ACC112 (cell line): ENCODE results near the gene RASSF5.
"Not testable (repeated sequence)": the region's sequence is repeated elsewhere in the genome, so short reads cannot be mapped to it uniquely, and the experiment has no call there.

Experiments used
- H2AFZ ChIP-seq: fragments of 200-600 bp; sonication (generic); one replicate; pipeline ENCODE4 v1.6.0; 2017; ENCODE audit warnings: antibody characterized with exemption, low read length; ENCODE audit not compliant: unreplicated experiment
- H3K27ac ChIP-seq: fragments of 200-600 bp; sonication (generic); 2 replicates; pipeline ENCODE4 v1.5.1; 2014; ENCODE audit warnings: low read depth, mild to moderate bottlenecking, antibody characterized with exemption, low read length, moderate library complexity
- H3K27me3 ChIP-seq: fragments of 200-600 bp; sonication (generic); 2 replicates; pipeline ENCODE4 v1.6.1; 2014; ENCODE audit warnings: mild to moderate bottlenecking, antibody characterized with exemption, low read length, moderate library complexity, mixed read lengths; ENCODE audit not compliant: insufficient read depth
- H3K36me3 ChIP-seq: fragments of 200-600 bp; sonication (generic); 2 replicates; pipeline ENCODE4 v1.6.1; 2016; ENCODE audit warnings: mild to moderate bottlenecking, antibody characterized with exemption, low read length, moderate library complexity, mixed read lengths; ENCODE audit not compliant: insufficient read depth
- H3K4me1 ChIP-seq: fragments of 200-600 bp; sonication (generic); one replicate; pipeline ENCODE4 v1.6.1; 2016; ENCODE audit warnings: low read length, mixed read lengths; ENCODE audit not compliant: insufficient read depth, unreplicated experiment, control insufficient read depth
- H3K4me3 ChIP-seq: fragments of 200-600 bp; sonication (generic); 2 replicates; pipeline ENCODE4 v1.5.1; 2014; ENCODE audit warnings: mild to moderate bottlenecking, low read depth, low read length
- H3K79me2 ChIP-seq: fragments of 200-600 bp; sonication (generic); one replicate; pipeline ENCODE4 v1.6.0; 2016; ENCODE audit warnings: low read length; ENCODE audit not compliant: control insufficient read depth, unreplicated experiment, insufficient read depth

Gene RASSF5

DNA sequence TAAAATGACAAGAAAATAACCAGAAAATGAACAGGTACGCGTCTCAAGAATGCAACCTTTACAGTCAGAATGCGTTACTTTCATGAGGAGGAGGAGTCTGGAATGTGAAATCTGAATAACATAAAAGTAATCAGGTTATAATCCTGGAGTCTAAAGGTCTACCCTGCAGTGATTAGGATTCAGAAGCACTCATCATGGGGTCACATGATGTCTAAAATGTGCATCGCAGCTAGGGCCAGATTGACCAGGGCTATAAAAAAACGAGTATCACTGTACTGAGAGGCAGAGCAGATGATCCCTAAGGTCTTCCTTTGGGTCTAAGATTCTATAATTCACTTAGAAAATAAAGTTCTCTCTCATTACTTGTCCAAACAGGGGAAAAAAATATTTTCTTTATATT, 97.5 kb downstream of the RASSF5 start:
- Histone ChIP-seq H3K4me3 (no peak overlapping the region), H3K27me3 (no peaks in the 10 kb centered on the region), H2AFZ (no peak overlapping the region), H3K27ac (no peak overlapping the region), H3K79me2 (no peaks in the 10 kb centered on the region), H3K36me3 (peaks cover 24% of the 10 kb centered on the region), H3K4me1 (no peaks in the 10 kb centered on the region)

DNA sequence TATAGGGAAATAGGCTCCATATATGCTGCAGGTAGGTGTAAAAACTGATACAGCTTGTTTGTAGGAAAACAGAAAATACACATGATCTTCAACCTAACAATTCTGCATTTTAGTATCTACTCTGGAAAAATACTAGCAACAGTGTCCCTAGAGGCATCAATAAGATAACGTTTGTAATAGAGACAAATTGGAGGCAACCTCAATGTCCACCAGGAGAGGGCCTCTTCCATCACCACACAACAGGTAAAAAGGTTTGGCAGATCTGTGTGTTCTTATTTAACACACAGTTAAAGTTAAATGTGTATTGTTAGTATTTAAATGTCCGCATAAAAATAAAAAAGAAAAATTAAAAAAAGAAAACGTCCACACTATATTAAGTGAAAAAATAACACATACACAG, 99.5 kb downstream of the RASSF5 start:
- peaks cover 24% of the 10 kb centered on the region for H3K36me3 ChIP-seq
- H3K79me2 ChIP-seq, result peaks cover 13% of the 10 kb centered on the region
- H3K4me1 ChIP-seq, result peaks cover 7% of the 10 kb centered on the region
- no peak overlapping the region for H3K4me3 ChIP-seq
- H3K27me3 ChIP-seq, result no peaks in the 10 kb centered on the region
- H2AFZ ChIP-seq, result no peak overlapping the region
- H3K27ac ChIP-seq, result no peak overlapping the region

DNA sequence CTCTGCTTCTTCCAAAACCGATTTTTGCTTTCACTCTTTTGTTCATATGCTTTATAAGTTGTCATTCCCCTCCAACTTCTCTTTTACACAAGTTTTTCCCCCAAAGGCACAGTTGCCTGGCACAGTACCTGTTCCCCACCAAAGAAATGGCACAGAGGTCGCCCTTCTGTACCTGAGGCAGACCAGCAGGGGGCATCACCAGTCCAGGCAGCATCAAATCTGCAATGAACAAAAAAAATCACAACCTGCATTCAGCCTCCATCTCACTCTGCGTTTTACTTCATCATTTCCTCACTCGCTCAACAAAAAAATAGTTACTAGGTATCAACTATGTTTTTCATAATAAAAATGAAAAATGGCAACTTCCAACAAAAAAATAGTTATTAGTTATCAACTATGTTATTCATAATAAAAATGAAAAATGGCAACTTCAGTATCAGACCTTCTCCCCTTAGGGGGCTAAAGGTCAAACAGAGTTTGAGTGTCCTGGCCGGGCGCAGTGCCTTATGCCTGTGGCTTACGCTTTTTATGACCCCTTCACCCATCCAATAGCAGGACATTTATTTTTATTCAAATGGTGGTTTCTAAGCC, 100.9 kb downstream of the RASSF5 start:
- H2AFZ ChIP-seq, result no peak overlapping the region
- H3K4me3 ChIP-seq, result no peak overlapping the region
- H3K36me3 ChIP-seq, result peaks cover 18% of the 10 kb centered on the region
- no peak overlapping the region for H3K27ac ChIP-seq
- no peaks in the 10 kb centered on the region for H3K27me3 ChIP-seq
- peaks cover 7% of the 10 kb centered on the region for H3K4me1 ChIP-seq
- H3K79me2 ChIP-seq, result peaks cover 15% of the 10 kb centered on the region

DNA sequence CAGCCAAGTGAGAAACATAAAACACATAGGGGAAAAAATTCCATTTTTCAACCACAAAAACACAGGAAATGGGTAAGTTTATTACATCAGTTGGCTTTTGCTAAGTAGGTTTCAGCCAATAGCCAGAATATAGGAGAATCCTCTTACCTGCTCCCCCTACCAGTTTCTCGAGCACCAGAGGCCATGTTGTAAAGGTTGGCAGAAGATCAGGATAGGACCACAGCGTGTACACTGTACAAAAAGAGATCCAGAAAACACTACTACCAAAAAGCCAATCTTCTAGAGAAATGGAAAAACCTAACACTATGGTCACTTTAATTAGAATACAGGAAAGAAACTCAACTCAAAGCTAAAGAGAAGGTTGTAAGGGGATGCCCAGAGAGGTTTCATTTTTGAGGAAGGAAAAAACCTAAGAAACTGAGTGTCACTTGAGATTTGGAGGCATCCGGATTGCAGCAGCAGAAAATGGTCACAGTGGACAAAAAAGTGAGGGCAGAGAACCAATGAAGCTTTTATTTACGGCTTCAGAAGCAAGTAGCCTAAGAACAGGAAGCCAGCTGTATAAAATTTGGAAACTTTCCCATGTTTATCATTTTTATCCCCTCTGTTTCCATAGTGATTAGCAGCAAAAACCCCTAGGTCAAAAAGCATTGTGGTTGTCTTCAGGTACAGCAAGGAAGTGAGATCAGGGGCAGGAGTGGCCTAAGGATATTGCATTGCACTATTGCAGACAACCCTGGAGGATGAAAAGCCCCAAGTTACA, 102.1 kb downstream of the RASSF5 start:
- no peak overlapping the region for H3K4me3 ChIP-seq
- peaks cover 7% of the 10 kb centered on the region for H3K4me1 ChIP-seq
- H3K27me3 ChIP-seq, result no peaks in the 10 kb centered on the region
- H3K79me2 ChIP-seq, result peaks cover 15% of the 10 kb centered on the region
- H3K36me3 ChIP-seq, result peaks cover 16% of the 10 kb centered on the region
- H3K27ac ChIP-seq, result peak overlapping the region; percentile 7; the same call in 1 of the 2 replicates
- no peak overlapping the region for H2AFZ ChIP-seq

DNA sequence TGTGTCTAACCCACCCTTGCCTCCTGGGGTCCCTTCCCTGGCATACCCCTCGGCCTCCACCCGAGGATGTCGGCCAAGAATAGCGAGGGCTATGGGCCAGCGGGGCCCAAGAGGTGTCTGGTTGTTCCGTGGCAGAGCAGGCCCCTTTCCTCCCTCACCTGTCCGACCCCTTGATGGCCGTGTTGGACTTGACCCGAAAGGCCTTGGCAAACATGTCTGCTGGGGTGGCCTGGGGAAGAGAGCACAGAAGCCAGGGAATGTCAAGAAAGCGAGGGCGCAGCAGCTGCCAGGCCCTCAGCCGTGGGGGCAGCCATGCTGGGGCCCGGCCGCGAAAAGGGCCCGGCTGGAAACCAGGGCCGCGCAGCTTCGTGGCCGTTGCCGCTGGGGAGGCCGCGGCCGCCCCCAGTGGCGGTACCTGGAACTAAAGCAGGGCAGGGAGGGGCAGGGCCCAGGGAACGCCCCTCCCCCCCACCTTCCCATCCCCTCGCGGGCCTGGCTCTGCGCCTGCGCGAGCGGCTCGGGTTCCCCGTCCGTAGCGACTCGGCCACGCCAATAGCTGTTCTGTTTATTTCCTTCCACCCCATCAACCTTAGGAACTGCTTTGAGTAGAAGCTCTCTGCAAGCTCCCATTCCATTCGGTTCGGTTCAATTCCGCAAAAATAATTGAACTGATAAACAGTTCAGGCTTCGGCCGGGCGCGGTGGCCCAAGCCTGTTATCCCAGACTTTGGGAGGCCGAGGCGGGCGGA, 105.0 kb downstream of the RASSF5 start, which contains the start of gene EIF2D:
TSS of gene EIF2D (minus strand) at position 337 of the 748 bp plus-strand sequence. CDS start at position 214, 123 bp downstream.
- peaks cover 15% of the 10 kb centered on the region for H3K79me2 ChIP-seq
- peak within 1 kb of the TSS; percentile 86 for H2AFZ ChIP-seq
- peak within 1 kb of the TSS; percentile 87 for H3K4me3 ChIP-seq
- no peaks in the 10 kb centered on the region for H3K36me3 ChIP-seq
- peaks cover 7% of the 10 kb centered on the region for H3K4me1 ChIP-seq
- H3K27me3 ChIP-seq, result no peaks in the 10 kb centered on the region
- peak within 1 kb of the TSS; percentile 71 for H3K27ac ChIP-seq

DNA sequence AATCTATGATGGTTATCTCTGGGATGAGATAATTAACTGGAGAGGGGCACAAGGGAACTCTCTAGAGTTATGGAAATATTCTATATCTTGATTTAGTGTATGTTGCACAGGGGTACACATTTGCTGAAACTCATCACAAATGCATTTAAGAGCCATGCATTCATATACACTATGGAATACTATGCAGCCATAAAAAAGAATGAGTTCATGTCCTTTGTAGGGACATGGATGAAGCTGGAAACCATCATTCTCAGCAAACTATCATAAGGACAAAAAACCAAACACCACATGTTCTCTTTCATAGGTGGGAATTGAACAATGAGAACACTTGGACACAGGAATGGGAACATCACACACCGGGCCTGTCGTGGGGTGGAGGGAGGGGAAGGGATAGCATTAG, 119.1 kb downstream of the RASSF5 start:
- H3K36me3 ChIP-seq, result not testable (repeated sequence)

DNA sequence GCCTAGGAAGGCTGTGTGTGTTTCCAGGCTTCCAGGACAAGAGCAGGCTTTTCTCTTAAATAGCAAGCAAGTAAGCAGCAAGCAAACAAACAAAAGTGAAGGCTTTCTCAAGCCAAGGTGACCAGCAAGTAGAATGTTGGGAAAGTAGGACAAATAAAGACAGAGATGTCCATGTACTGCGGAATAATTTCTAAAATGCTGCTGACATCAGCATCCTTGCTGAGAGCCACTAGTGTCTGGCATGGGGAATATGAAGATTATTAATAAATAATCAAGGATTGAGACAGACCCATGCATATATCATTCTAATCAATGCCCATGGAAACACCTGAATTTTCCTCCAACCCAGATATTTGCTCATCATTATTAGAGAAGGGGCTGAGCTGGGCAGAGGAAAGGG, 121.6 kb downstream of the RASSF5 start:
- Histone ChIP-seq H3K4me1 (peaks cover 10% of the 10 kb centered on the region), H3K36me3 (no peaks in the 10 kb centered on the region), H3K4me3 (no peak overlapping the region), H3K27me3 (no peaks in the 10 kb centered on the region), H3K27ac (no peak overlapping the region), H3K79me2 (no peaks in the 10 kb centered on the region), H2AFZ (no peak overlapping the region)

More for the DNA sequence above, 119.1 kb downstream of the RASSF5 start:
- H3K4me1 ChIP-seq, H3K4me3 ChIP-seq, H3K27ac ChIP-seq, H3K79me2 ChIP-seq, H3K27me3 ChIP-seq, H2AFZ ChIP-seq: not testable (repeated sequence)

DNA sequence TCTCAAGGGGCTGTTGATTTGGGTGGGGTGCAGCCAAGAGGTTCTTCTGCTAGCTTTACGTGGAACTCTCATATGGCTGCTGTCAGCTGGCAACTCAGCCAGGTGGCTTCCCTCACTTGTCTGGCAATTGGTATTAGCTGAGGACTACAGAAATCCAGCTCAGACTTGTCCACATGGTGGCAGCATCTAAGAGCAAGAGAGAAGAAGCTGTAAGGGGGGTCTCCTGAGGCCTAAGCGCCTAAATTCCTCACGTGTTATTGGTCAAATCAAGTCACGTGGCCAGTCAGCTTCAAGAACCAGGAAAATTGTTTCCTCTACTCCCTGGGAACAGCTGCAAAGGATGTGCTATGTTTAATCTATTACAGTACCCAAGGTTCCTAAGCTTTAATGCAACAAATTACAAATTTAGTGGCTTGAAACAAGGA, 123.8 kb downstream of the RASSF5 start:
- H3K79me2 ChIP-seq, result peaks cover 7% of the 10 kb centered on the region
- no peak overlapping the region for H3K27ac ChIP-seq
- peaks cover 17% of the 10 kb centered on the region for H3K4me1 ChIP-seq
- H3K36me3 ChIP-seq, result no peaks in the 10 kb centered on the region
- H3K27me3 ChIP-seq, result no peaks in the 10 kb centered on the region
- no peak overlapping the region for H3K4me3 ChIP-seq
- H2AFZ ChIP-seq, result peak overlapping the region; percentile 20

DNA sequence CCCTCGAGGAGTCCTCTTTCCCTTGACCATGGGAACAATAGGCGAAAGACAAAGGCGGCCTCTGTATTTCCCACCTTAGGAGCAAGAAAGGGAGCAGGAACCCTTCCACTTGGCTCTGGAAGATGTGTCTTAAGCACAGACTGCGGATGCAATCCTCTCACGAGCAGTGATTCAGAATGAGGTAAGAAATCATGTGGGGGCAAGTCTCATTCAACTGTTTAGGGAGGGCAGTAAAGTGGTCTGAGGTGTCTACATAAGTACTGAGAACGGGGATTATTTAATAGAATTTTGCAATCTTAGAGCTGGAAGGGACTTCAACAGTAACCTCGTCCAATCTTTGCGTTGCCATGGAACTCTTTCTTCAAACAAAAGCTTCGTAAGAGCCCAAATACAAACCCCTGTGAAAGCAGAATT, 126.4 kb downstream of the RASSF5 start:
- H2AFZ ChIP-seq, result peak overlapping the region; percentile 61
- peaks cover 34% of the 10 kb centered on the region for H3K4me1 ChIP-seq
- H3K27ac ChIP-seq, result peak overlapping the region; percentile 90
- peak overlapping the region; percentile 6 for H3K4me3 ChIP-seq
- no peaks in the 10 kb centered on the region for H3K27me3 ChIP-seq
- no peaks in the 10 kb centered on the region for H3K36me3 ChIP-seq
- peaks cover 23% of the 10 kb centered on the region for H3K79me2 ChIP-seq

DNA sequence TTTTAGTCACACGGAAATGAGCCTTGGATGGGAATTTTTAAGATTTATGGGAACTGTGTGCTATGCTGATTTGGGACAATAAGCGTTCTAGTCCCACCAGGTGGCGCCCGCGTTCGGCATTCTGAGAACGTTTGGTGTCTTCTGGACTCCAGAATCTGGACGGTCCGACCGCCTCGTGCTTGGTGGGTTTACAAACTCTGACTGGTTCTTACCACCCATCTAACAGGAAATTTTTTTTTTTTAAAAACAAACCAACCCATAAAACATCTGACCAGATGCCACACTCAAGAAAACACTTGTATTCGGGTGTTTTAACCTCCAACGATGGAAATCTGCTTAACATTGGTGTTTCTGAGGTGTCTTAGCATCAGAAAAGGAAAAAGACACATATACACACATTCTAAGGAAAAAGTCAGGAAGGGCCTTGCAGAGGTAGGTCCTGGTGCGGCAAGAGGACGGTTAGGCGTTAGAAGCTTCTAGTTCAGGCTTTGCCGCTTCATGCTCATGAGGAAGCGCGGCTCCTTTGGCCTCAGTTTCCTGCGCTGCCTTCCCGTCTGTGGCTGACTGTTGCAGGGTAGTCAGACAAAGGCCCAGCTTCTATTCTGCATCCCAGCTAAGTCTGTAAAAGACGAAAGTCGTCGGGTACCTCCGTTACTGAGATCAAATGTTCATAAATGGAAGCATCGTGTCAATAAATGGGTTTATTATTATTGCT, 127.2 kb downstream of the RASSF5 start:
- peak overlapping the region; percentile 90 for H3K27ac ChIP-seq
- no peaks in the 10 kb centered on the region for H3K27me3 ChIP-seq
- H3K4me3 ChIP-seq, result peak overlapping the region; percentile 89
- H3K4me1 ChIP-seq, result peaks cover 42% of the 10 kb centered on the region
- no peaks in the 10 kb centered on the region for H3K36me3 ChIP-seq
- H2AFZ ChIP-seq, result peak overlapping the region; percentile 47
- peaks cover 23% of the 10 kb centered on the region for H3K79me2 ChIP-seq
